ENCODE measurements around the gene RNASE13. TPM values are rescaled to one million over a fixed set of nuclear protein-coding genes. Genes with fewer than 3 reads are reported as not detected.

Gene RNASE13
- total RNA-seq, 1 donor from 2014 or later, result not detected

DNA sequence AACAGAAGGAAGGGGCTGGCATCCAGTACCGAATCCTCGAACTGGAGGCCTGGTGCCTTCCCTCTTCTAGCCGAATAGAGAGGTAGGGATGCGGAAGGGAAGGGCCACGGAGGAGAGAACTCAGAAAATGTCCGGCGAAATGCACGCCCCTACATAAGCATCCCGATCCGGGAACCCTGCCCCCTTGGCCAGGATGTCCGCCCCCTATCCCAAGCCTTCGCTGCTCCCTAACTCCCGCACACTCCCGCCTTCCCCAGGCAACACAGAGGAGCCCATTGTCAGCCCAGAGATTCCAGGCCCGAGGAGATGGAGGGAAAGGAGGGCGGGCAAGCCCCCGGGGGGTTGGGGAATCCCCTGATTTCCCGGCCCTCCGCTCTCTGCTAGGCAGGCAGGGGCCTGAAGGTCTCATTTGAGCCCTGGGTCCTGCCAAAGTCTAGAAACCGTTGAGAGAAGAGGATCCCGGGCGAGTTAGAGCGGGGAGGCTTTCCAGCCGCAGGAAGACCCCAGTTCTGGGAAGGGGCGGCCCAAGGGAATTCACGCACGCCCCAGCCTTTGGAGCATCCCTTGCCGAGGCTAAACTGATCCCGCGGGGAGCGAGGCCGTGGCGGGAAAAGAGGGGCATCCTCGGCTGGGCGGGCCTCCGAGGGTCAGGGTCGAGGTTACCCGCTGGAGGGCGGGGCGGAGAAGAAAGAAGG lies 34.9 kb upstream of the RNASE13 start:
- Histone ChIP-seq H3K27me3 (ENCODE audit: control insufficient read depth, insufficient read depth, low read length) (peaks cover 5% of the 10 kb centered on the region), H3K4me3 (ENCODE audit: low read depth, low read length) (peak overlapping the region; percentile 63), H3K36me3 (ENCODE audit: control insufficient read depth, insufficient read depth, low read length) (no peaks in the 10 kb centered on the region)
- FAIRE-seq (no peak), DNase-seq (ENCODE audit: low read depth) (no peak)
- TF ChIP-seq, protein P1, sequence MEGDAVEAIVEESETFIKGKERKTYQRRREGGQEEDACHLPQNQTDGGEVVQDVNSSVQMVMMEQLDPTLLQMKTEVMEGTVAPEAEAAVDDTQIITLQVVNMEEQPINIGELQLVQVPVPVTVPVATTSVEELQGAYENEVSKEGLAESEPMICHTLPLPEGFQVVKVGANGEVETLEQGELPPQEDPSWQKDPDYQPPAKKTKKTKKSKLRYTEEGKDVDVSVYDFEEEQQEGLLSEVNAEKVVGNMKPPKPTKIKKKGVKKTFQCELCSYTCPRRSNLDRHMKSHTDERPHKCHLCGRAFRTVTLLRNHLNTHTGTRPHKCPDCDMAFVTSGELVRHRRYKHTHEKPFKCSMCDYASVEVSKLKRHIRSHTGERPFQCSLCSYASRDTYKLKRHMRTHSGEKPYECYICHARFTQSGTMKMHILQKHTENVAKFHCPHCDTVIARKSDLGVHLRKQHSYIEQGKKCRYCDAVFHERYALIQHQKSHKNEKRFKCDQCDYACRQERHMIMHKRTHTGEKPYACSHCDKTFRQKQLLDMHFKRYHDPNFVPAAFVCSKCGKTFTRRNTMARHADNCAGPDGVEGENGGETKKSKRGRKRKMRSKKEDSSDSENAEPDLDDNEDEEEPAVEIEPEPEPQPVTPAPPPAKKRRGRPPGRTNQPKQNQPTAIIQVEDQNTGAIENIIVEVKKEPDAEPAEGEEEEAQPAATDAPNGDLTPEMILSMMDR (IDR thresholded peaks at IDR 0.05; ENCODE audit: insufficient read depth, low read length, severe bottlenecking), result no peak

DNA sequence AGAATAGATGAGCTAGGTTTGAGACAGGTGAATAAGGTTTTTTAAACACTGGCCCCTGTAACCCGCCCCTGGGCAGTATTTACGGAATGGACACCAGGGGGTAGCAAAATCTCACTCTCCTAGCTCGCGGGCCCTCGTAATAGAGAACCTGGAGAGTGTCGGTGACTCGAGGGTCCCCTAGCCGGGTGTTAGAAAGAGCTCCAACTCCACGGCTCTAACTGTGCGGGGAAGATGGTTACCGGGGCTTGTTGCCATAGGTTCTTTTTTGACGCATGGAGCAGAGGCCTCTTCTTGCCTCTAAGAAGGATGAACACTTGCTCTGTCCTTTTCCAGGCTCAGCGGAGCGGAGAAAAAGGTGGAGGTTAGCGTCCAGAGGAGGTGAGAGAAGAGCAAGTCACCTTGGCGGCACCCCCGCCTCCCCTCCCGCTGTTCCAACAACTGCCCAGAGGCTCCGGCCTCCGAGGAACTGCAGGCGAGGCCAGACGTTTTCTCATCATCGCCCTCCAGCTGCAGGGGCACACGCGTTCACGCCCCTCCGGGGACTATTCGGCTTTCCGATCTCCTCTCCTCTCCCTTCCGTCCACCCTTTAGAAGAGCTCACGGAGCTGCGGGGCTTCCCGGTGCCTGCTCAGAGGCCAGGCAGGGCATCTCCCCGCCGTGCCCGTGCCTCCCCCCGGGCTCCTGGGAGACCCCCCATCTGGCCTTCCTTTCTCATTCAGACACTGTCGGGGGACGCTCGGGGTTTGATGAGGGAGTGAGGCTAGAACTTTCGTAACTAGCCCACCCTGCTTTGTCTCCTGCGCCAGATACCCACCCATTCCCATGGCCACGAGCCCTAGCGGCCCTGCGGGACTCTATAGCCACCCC lies 34.1 kb upstream of the RNASE13 start:
- no peak for FAIRE-seq
- DNase-seq (ENCODE audit: low read depth), result peak; percentile 35
- no peak overlapping the region for H3K4me3 ChIP-seq (ENCODE audit: low read depth, low read length)
- H3K27me3 ChIP-seq (ENCODE audit: control insufficient read depth, insufficient read depth, low read length), result peaks cover 5% of the 10 kb centered on the region
- TF ChIP-seq, protein P1 (IDR thresholded peaks at IDR 0.05; ENCODE audit: insufficient read depth, low read length, severe bottlenecking), result peak; percentile 65
- H3K36me3 ChIP-seq (ENCODE audit: control insufficient read depth, insufficient read depth, low read length), result no peaks in the 10 kb centered on the region

DNA sequence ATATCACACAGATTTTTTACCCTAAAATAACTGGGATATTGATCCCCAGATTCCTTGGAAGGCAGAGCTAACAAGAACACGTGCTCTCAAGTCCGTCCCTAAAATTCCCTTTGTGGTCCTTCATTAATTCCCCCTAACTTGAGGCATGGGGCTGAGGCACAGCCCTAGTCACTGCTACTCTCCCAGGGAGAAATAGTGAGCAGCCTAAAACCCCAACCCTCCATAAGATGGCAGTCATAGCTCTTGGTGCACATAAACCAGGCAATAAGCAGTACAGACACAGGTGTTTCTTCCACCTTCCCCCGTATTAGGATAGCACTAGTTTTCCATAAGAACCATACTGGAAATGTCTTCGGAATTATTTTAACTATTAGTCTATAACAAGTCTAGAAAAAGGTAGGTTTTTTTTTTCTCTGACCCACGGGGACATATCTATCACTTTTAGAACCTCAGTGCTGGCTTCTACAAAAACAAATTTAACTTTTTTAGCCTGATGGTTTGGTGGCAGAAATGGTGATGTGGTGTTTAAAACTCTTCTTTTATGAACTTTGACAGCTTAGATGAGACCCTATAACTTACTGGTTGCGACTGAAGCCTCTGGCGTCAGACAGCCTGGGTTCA lies 32.4 kb upstream of the RNASE13 start:
- no peak for FAIRE-seq
- Histone ChIP-seq H3K36me3 (ENCODE audit: control insufficient read depth, insufficient read depth, low read length) (no peaks in the 10 kb centered on the region), H3K27me3 (ENCODE audit: control insufficient read depth, insufficient read depth, low read length) (peaks cover 5% of the 10 kb centered on the region), H3K4me3 (ENCODE audit: low read depth, low read length) (no peak overlapping the region)
- peak; percentile 33 for DNase-seq (ENCODE audit: low read depth)
- TF ChIP-seq, protein P1 (IDR thresholded peaks at IDR 0.05; ENCODE audit: insufficient read depth, low read length, severe bottlenecking), result peak; percentile 38

- TF ChIP-seq, protein P1 (IDR thresholded peaks at IDR 0.05; ENCODE audit: insufficient read depth, low read length, severe bottlenecking), result no peak
- Histone ChIP-seq H3K4me3 (ENCODE audit: low read depth, low read length) (no peak overlapping the region), H3K36me3 (ENCODE audit: control insufficient read depth, insufficient read depth, low read length) (no peaks in the 10 kb centered on the region), H3K27me3 (ENCODE audit: control insufficient read depth, insufficient read depth, low read length) (no peaks in the 10 kb centered on the region)
- DNase-seq (ENCODE audit: low read depth) (no peak), FAIRE-seq (no peak)
These were observed 28.9 kb upstream of the RNASE13 start for GRCh38 chr14:21063479-21063878.

GRCh38 chr14:21061347-21061668 lies 26.7 kb upstream of the RNASE13 start:
- Histone ChIP-seq H3K27me3 (ENCODE audit: control insufficient read depth, insufficient read depth, low read length) (no peaks in the 10 kb centered on the region), H3K36me3 (ENCODE audit: control insufficient read depth, insufficient read depth, low read length) (no peaks in the 10 kb centered on the region), H3K4me3 (ENCODE audit: low read depth, low read length) (no peak overlapping the region)
- TF ChIP-seq, protein P1 (IDR thresholded peaks at IDR 0.05; ENCODE audit: insufficient read depth, low read length, severe bottlenecking), result no peak
- FAIRE-seq (no peak), DNase-seq (ENCODE audit: low read depth) (no peak)

Data from bronchial epithelial cell (primary cell).